MM.1S (cell line): ENCODE results near the gene EN2.

Source experiments
- CTCF ChIP-seq: fragments of 300-600 bp; sonication (generic); IDR thresholded peaks from 2 replicates; pipeline ENCODE4 v1.5.1; 2016; ENCODE audit warnings: antibody characterized with exemption, low read length, mixed read lengths
- EZH2 ChIP-seq: fragments of 300-600 bp; sonication (generic); optimal IDR thresholded peaks from 2 replicates; pipeline ENCODE3; 2017; ENCODE audit warnings: low read depth, mild to moderate bottlenecking, antibody characterized with exemption, low read length, mixed read lengths
- EZH2phosphoT487 ChIP-seq: fragments of 300-600 bp; sonication (generic); IDR thresholded peaks from 2 replicates; pipeline ENCODE4 v1.6.1; 2018; ENCODE audit warnings: antibody characterized with exemption, low read length

- TF ChIP-seq CTCF (no peak), EZH2phosphoT487 (no peak), EZH2 (no peak)
Observed at GRCh38 chr7:155453296-155454182, 4.4 kb upstream of the EN2 start.
